ENCODE data around the gene PHPT1. TPM values are rescaled to one million over a fixed set of nuclear protein-coding genes. Genes with fewer than 3 reads are reported as not detected.

PHPT1 gene
- total and polyA plus RNA-seq, 2 of the 13 experiments (the other 11 are each of a cell fraction or from before 2014, with no cell fraction given), result 189 to 192 TPM

GRCh38 chr9:136849038-136849959 is at the start of gene PHPT1 (continued):
- no peak for TF ChIP-seq ZSCAN22 (CRISPR knock-in tag; IDR thresholded peaks at IDR 0.05)
- TF ChIP-seq HOXA7 (CRISPR knock-in tag; IDR thresholded peaks at IDR 0.05), result 0 out of 2 replicates have a peak, but pooled peaks have one; percentile 20
- peak; percentile 92; the same call in 1 of the 2 replicates for TF ChIP-seq TFDP1 (CRISPR knock-in tag; IDR thresholded peaks at IDR 0.05; ENCODE audit: borderline replicate concordance)
- peak; percentile 57 for TF ChIP-seq ZNF792 (CRISPR knock-in tag; IDR thresholded peaks at IDR 0.05)
- no peak for TF ChIP-seq NONO (IDR thresholded peaks at IDR 0.05)
- peak; percentile 94 for TF ChIP-seq NONO (CRISPR knock-in tag; conservative IDR thresholded peaks at IDR 0.05)
- TF ChIP-seq E2F1 (CRISPR knock-in tag; IDR thresholded peaks at IDR 0.05), result peak; percentile 86
- peak; percentile 67 for TF ChIP-seq ELF1 (CRISPR knock-in tag; IDR thresholded peaks at IDR 0.05)
- peak; percentile 84 for TF ChIP-seq DR1 (CRISPR knock-in tag; IDR thresholded peaks at IDR 0.05)
- no peak; the same call in 1 of the 2 replicates for TF ChIP-seq ZNF607 (CRISPR knock-in tag; IDR thresholded peaks at IDR 0.05; ENCODE audit: borderline replicate concordance)
- TF ChIP-seq SOX6 (IDR thresholded peaks at IDR 0.05), result no peak
- peak; percentile 35; the same call in 1 of the 2 replicates for TF ChIP-seq SOX6 (CRISPR knock-in tag; IDR thresholded peaks at IDR 0.05)
- TF ChIP-seq RNF2 (conservative IDR thresholded peaks at IDR 0.05; ENCODE audit: low read depth), result no peak
- TF ChIP-seq SIN3A (IDR thresholded peaks at IDR 0.05; ENCODE audit: borderline replicate concordance, low read depth, low read length), result peak; percentile 43; the same call in 1 of the 2 replicates
- peak; percentile 13 for TF ChIP-seq ZNF772 (CRISPR knock-in tag; IDR thresholded peaks at IDR 0.05)
- TF ChIP-seq ZNF75D (CRISPR knock-in tag; IDR thresholded peaks at IDR 0.05; ENCODE audit: borderline replicate concordance), result no peak
- TF ChIP-seq ZNF784 (CRISPR knock-in tag; IDR thresholded peaks at IDR 0.05; ENCODE audit: borderline replicate concordance), result no peak; the same call in 1 of the 2 replicates
- TF ChIP-seq MAFF (IDR thresholded peaks at IDR 0.05; ENCODE audit: low read depth, low read length), result 0 out of 2 replicates have a peak, but pooled peaks have one; percentile 1
- TF ChIP-seq PRMT3 (CRISPR knock-in tag; IDR thresholded peaks at IDR 0.05; ENCODE audit: borderline replicate concordance, low read depth), result no peak
- TF ChIP-seq ZNF292 (CRISPR knock-in tag; IDR thresholded peaks at IDR 0.05; ENCODE audit: borderline replicate concordance, low read depth), result no peak
- TF ChIP-seq ZNF550 (CRISPR knock-in tag; IDR thresholded peaks at IDR 0.05; ENCODE audit: borderline replicate concordance), result no peak
- no peak for TF ChIP-seq ZNF282 (IDR thresholded peaks at IDR 0.05; ENCODE audit: partially characterized antibody)
- peak; percentile 57; the same call in 1 of the 2 replicates for TF ChIP-seq ZNF788 (CRISPR knock-in tag; IDR thresholded peaks at IDR 0.05; ENCODE audit: borderline replicate concordance)
- TF ChIP-seq TFDP2 (CRISPR knock-in tag; IDR thresholded peaks at IDR 0.05), result peak; percentile 91
- peak; percentile 74; the same call in 1 of the 2 replicates for TF ChIP-seq CHD2 (IDR thresholded peaks at IDR 0.05; ENCODE audit: low read depth, low read length)

All from HepG2 (cell line).